ENCODE results near the gene DNER. TPM values are rescaled to one million over a fixed set of nuclear protein-coding genes. Genes with fewer than 3 reads are reported as not detected.
"Not testable (repeated sequence)": the region's sequence is repeated elsewhere in the genome, so short reads cannot be mapped to it uniquely, and the experiment has no call there.

The DNER gene
- total and polyA plus RNA-seq, 2 of the 4 experiments (the other 2 are of a cell fraction): under 0.01 to 0.14 TPM

DNA sequence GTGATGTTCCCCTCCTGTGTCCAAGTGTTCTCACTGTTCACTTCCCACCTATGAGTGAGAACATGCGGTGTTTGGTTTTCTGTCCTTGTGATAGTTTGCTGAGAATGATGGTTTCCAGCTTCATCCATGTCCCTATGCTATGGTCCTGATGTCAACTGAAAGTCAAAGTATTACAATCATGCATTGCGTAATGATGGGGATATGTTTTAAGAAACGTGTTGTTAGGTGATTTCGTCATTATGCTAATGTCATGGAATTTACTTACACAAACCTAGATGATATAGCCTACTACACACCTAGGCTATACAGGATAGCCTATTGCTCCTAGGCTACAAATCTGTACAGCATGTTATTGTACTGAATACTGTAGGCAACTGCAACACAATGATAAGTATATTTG is 207.7 kb downstream of the DNER start:
- H3K9me3 ChIP-seq (ENCODE audit: control insufficient read depth, insufficient read depth, low read length); H4K5ac ChIP-seq (ENCODE audit: low read depth, low read length); H2AK9ac ChIP-seq (replicated peaks; ENCODE audit: low read depth, low read length, poor library complexity); H3K9me1 ChIP-seq (ENCODE audit: insufficient read depth, low read length); H3K79me1 ChIP-seq (ENCODE audit: low read depth in 1 of 2, low read length in 2 of 2); dilution Hi-C loops (cut with HindIII; ENCODE audit: low sequenced_read_pairs, unreplicated experiment); H4K91ac ChIP-seq (ENCODE audit: insufficient read depth, low read depth, low read length); H3K9ac ChIP-seq (ENCODE audit: low read depth, low read length); H4K20me1 ChIP-seq (ENCODE audit: insufficient read depth, low read length); H3K27ac ChIP-seq (ENCODE audit: insufficient read depth, low read length); H4K8ac ChIP-seq (ENCODE audit: low read depth in 2 of 2, low read length in 2 of 2); H3K27me3 ChIP-seq (ENCODE audit: control insufficient read depth, insufficient read depth, low read length); H3K56ac ChIP-seq (ENCODE audit: extremely low read depth, insufficient read depth, low read length); H3K18ac ChIP-seq (ENCODE audit: low read depth, low read length); H2BK5ac ChIP-seq (ENCODE audit: low read depth, low read length, poor library complexity, severe bottlenecking); ATAC-seq (ENCODE audit: low read depth); H2BK20ac ChIP-seq (ENCODE audit: low read depth, low read length); POLR2A ChIA-PET (ENCODE audit: unreplicated experiment); H3K4ac ChIP-seq (ENCODE audit: low read depth, low read length); H2BK120ac ChIP-seq (ENCODE audit: low read depth, low read length); DNase-seq; H3K36me3 ChIP-seq (ENCODE audit: control insufficient read depth, insufficient read depth, low read length); H2AK5ac ChIP-seq (ENCODE audit: low read depth, low read length); in situ Hi-C loops (cut with MboI; ENCODE audit: low sequenced_read_pairs); H3K4me1 ChIP-seq (ENCODE audit: control insufficient read depth, insufficient read depth, low read length); H3K14ac ChIP-seq (replicated peaks; ENCODE audit: low read depth, low read length); CTCF ChIA-PET; H3K4me2 ChIP-seq (ENCODE audit: low read depth, low read length); BruUV-seq (replicated peaks); H2BK15ac ChIP-seq (ENCODE audit: low read depth, low read length); H3K4me3 ChIP-seq (ENCODE audit: insufficient read depth, low read depth, low read length); H2AFZ ChIP-seq (replicated peaks; ENCODE audit: low read length, poor library complexity); intact Hi-C loops (cut with micrococcal nuclease); H3K23ac ChIP-seq (ENCODE audit: low read depth, low read length): not testable (repeated sequence)
- peak; percentile 78 for TF ChIP-seq CEBPB (IDR thresholded peaks at IDR 0.05; ENCODE audit: low read depth, low read length)
- WGBS, 2 experiments (ENCODE audit: extremely low coverage in 2 of 2, insufficient read length in 1 of 2): no CpG with 5 or more reads among the region's 4 CpGs

Data from IMR-90 (cell line).